ENCODE measurements around the gene TTLL3.

DNA sequence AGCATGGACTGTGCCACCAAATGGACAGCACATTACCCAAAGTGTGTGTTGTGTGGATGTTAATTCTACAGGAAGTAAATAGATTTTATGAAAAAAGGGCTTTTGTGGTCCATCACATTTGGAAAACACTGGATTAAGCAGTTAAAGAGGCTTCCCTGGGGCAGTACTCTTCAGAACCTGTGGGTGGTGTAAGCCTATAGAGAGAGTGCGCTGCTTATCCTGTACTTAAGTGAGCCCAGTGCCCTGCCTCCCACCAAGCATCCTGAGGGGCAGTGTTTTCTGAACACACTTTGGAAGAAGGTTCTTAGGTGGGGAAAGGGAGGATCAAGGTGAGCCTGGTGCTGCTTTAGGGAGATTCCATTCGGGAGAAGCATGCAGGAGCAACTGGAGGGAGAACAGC is 10.9 kb downstream of the TTLL3 start:
- TF ChIP-seq EZH2phosphoT487 (conservative IDR thresholded peaks at IDR 0.05; ENCODE audit: low read length), result no peak
- TF ChIP-seq, protein P1, sequence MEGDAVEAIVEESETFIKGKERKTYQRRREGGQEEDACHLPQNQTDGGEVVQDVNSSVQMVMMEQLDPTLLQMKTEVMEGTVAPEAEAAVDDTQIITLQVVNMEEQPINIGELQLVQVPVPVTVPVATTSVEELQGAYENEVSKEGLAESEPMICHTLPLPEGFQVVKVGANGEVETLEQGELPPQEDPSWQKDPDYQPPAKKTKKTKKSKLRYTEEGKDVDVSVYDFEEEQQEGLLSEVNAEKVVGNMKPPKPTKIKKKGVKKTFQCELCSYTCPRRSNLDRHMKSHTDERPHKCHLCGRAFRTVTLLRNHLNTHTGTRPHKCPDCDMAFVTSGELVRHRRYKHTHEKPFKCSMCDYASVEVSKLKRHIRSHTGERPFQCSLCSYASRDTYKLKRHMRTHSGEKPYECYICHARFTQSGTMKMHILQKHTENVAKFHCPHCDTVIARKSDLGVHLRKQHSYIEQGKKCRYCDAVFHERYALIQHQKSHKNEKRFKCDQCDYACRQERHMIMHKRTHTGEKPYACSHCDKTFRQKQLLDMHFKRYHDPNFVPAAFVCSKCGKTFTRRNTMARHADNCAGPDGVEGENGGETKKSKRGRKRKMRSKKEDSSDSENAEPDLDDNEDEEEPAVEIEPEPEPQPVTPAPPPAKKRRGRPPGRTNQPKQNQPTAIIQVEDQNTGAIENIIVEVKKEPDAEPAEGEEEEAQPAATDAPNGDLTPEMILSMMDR (IDR thresholded peaks at IDR 0.05; ENCODE audit: insufficient read depth, low read length, poor library complexity, severe bottlenecking), result no peak

Data from SU-DHL-6 (cell line).